ENCODE measurements around the gene TARBP2.
A peak's percentile ranks its signal among the peaks of the same experiment; 100 is the strongest.

TARBP2 gene

DNA sequence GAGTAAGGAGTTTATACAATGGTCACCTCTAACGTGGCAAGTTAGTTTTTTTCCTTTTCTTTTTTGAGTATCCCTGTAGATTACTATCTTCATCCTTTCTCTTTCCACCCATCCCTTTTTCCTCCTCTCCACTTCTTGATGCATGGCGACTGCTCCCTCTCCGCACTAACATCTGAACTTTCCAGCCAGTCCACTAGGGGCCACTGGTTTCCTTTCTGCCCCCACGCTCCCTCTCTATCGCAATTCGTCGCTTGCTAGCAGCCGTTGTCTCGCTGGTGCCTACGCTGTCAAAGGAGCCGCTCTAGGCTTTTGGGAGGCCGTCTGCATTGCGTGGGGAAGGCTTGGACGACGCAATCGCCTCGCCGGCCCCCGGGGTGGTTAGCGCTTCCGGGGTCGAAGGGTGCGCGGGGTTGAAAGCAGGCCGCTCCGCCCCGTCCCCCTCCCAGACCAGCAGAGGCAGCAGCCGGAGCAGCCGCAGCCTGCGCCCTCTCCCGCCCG, 49.4 kb upstream of the TARBP2 start, which contains the start of gene PCBP2 (continued):
- TF ChIP-seq ZNF701 (tag by site-specific recombination; IDR thresholded peaks at IDR 0.05), result no peak
- no peak for TF ChIP-seq ZNF426 (tag by site-specific recombination; IDR thresholded peaks at IDR 0.05)
- TF ChIP-seq ZNF518A (tag by site-specific recombination; conservative IDR thresholded peaks at IDR 0.05; ENCODE audit: low read depth), result peak; percentile 93
- TF ChIP-seq ZFP41 (tag by site-specific recombination; IDR thresholded peaks at IDR 0.05; ENCODE audit: borderline replicate concordance), result no peak
- peak; percentile 82 for TF ChIP-seq ZEB2 (tag by site-specific recombination; IDR thresholded peaks at IDR 0.05)
- TF ChIP-seq ZNF677 (tag by site-specific recombination; IDR thresholded peaks at IDR 0.05), result no peak
- TF ChIP-seq, protein P1, sequence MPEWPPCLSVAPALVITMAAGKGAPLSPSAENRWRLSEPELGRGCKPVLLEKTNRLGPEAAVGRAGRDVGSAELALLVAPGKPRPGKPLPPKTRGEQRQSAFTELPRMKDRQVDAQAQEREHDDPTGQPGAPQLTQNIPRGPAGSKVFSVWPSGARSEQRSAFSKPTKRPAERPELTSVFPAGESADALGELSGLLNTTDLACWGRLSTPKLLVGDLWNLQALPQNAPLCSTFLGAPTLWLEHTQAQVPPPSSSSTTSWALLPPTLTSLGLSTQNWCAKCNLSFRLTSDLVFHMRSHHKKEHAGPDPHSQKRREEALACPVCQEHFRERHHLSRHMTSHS (tag by site-specific recombination; IDR thresholded peaks at IDR 0.05), result no peak
- no peak for TF ChIP-seq ZNF248 (tag by site-specific recombination; IDR thresholded peaks at IDR 0.05)
- TF ChIP-seq ZNF157 (tag by site-specific recombination; IDR thresholded peaks at IDR 0.05), result no peak
- TF ChIP-seq KLF16 (tag by site-specific recombination; IDR thresholded peaks at IDR 0.05), result no peak; the same call in 1 of the 2 replicates
- no peak for TF ChIP-seq ZNF549 (tag by site-specific recombination; IDR thresholded peaks at IDR 0.05)
- no peak for TF ChIP-seq ZNF624 (tag by site-specific recombination; IDR thresholded peaks at IDR 0.05)
- no peak for TF ChIP-seq ZNF670 (tag by site-specific recombination; IDR thresholded peaks at IDR 0.05; ENCODE audit: low read depth)
- TF ChIP-seq ZIC2 (tag by site-specific recombination; IDR thresholded peaks at IDR 0.05), result no peak
- TF ChIP-seq, protein P2, sequence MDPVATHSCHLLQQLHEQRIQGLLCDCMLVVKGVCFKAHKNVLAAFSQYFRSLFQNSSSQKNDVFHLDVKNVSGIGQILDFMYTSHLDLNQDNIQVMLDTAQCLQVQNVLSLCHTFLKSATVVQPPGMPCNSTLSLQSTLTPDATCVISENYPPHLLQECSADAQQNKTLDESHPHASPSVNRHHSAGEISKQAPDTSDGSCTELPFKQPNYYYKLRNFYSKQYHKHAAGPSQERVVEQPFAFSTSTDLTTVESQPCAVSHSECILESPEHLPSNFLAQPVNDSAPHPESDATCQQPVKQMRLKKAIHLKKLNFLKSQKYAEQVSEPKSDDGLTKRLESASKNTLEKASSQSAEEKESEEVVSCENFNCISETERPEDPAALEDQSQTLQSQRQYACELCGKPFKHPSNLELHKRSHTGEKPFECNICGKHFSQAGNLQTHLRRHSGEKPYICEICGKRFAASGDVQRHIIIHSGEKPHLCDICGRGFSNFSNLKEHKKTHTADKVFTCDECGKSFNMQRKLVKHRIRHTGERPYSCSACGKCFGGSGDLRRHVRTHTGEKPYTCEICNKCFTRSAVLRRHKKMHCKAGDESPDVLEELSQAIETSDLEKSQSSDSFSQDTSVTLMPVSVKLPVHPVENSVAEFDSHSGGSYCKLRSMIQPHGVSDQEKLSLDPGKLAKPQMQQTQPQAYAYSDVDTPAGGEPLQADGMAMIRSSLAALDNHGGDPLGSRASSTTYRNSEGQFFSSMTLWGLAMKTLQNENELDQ (tag by site-specific recombination; IDR thresholded peaks at IDR 0.05; ENCODE audit: low read depth), result no peak
- no peak for TF ChIP-seq ZBTB44 (tag by site-specific recombination; IDR thresholded peaks at IDR 0.05)
- no peak for TF ChIP-seq OVOL3 (tag by site-specific recombination; IDR thresholded peaks at IDR 0.05)
- no peak for TF ChIP-seq ZNF10 (tag by site-specific recombination; IDR thresholded peaks at IDR 0.05)
- TF ChIP-seq ZNF600 (tag by site-specific recombination; IDR thresholded peaks at IDR 0.05), result no peak
- no peak for TF ChIP-seq MZF1 (tag by site-specific recombination; IDR thresholded peaks at IDR 0.05; ENCODE audit: borderline replicate concordance)
- TF ChIP-seq ZNF830 (tag by site-specific recombination; IDR thresholded peaks at IDR 0.05; ENCODE audit: low read depth), result no peak
- no peak for TF ChIP-seq ZNF223 (tag by site-specific recombination; IDR thresholded peaks at IDR 0.05)
- TF ChIP-seq ZNF423 (tag by site-specific recombination; IDR thresholded peaks at IDR 0.05), result no peak
- no peak for TF ChIP-seq ZFP3 (tag by site-specific recombination; IDR thresholded peaks at IDR 0.05; ENCODE audit: low read depth)
- peak; percentile 62 for TF ChIP-seq ZNF2 (tag by site-specific recombination; IDR thresholded peaks at IDR 0.05)

All from HEK293 (cell line).